GM18499 (cell line): ENCODE results near the gene PANK1.

Source experiments
- ATAC-seq: cut with Tn5 transposase; IDR thresholded peaks from one replicate; pipeline ENCODE4 v1.9.1; 2021; ENCODE audit warnings: moderate number of reproducible peaks; ENCODE audit not compliant: insufficient read depth, unreplicated experiment

Gene PANK1

DNA sequence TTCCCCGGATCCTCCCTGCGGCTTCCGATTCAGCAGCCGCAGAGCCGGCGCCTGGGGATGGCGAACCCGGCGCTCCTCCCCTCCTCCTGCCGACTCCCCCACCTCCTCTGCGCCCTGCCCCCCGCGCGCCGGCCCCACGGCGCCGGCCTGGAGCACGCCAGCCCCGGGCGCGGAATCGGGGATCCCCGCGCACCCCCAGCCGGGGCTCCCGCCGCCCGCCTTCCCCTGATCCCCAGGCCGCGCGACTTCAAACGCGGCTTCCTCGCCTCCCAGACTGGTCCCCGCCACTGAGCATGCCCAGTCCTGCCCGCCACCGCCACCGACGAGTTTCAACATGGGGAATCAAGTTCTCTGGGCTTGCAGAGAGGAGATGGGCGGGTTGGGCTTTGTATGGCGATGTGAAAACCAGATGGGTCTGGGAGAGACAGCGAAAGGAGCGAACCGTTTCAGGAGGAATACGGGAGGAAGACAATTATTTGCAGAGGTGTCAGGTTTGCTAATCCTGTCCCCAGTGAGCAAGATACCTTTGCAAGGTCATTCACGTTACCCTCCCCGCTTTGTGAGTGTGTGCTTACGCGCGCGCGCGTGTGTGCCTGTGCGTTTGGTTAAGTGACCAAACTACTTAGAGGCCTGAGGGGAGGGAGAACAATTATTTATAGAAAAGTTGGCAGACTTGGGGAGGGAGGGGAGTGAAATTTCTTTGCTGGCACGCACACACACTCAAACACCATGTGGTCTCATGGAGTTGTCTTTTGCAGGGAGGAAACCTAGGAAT, at the start of gene PANK1:
PANK1 (minus strand) TSS at position 276 of the 775 bp plus-strand sequence. CDS start 351 bp downstream, outside the sequence.
- peak; percentile 7 for ATAC-seq

GRCh38 chr10:89693176-89693575, 48.1 kb upstream of the PANK1 start:
- no peak for ATAC-seq

GRCh38 chr10:89692416-89692815, 47.4 kb upstream of the PANK1 start:
- ATAC-seq: no peak

- ATAC-seq: no peak
These were observed 45.0 kb upstream of the PANK1 start for GRCh38 chr10:89690027-89690426.

DNA sequence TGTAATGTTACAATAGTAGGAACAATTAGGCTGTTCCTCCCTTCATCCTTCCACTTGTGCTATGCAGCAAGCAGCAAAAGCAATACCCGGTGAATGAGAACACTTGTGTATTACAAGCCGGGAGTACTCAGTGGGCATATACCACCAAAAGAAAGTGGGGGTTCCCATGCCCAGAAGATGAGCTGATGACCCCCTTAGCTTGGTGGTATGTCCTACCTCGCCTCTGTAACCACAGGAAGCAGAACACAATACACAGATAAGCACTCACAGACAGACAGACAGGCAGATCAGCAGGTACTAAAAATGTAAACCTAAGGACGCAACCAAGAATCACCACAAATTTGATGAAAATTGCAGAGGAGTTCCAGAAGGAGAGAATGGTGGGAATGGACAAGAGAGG, 40.9 kb upstream of the PANK1 start:
- no peak for ATAC-seq

GRCh38 chr10:89684604-89685003, 39.6 kb upstream of the PANK1 start:
- ATAC-seq: no peak

GRCh38 chr10:89683883-89684282, 38.8 kb upstream of the PANK1 start:
- no peak for ATAC-seq

- ATAC-seq: no peak
These were observed 34.9 kb upstream of the PANK1 start for GRCh38 chr10:89679986-89680385.

DNA sequence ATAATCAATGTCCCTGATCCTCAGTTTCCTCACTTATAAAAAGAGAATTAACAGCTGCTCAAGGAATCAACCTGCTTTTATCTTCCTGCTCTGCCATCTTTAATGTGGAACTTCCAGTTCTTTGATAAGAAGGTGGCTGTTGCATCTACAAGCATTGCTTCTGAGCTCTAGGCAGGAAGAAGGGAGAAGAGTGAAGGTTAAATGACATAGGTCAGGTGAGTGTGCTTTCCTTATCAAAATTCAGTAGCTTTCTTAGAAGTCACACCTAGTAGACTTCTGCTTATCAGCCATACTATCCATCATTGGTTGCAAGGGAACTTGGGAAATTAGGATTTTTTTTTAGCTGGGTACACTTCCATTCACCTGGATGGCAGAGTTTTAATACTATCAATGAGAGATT, 32.3 kb upstream of the PANK1 start:
- ATAC-seq: no peak

- no peak for ATAC-seq
These were observed 25.9 kb upstream of the PANK1 start for GRCh38 chr10:89670926-89671325.

DNA sequence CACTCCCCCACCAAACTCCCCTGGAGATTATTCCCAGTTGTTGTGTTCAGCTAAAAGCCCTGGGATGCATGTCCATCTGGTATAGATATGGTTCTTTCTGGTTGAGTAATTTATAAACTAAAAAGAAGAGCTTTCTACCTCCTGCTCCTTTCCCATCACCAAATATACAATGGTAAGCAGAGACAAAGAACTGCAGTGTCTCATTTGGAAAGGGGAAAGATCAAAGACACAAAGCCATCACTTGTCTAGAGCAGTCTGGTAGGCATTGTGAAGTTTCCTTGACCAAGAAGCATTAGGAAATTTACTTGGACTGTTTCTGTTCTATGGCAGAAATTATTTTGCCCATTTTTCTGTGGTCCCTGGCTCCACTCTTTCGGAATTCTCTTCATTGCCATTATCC, 24.9 kb upstream of the PANK1 start:
- no peak for ATAC-seq

- ATAC-seq: no peak
These were observed 23.5 kb upstream of the PANK1 start for GRCh38 chr10:89668386-89669071.

DNA sequence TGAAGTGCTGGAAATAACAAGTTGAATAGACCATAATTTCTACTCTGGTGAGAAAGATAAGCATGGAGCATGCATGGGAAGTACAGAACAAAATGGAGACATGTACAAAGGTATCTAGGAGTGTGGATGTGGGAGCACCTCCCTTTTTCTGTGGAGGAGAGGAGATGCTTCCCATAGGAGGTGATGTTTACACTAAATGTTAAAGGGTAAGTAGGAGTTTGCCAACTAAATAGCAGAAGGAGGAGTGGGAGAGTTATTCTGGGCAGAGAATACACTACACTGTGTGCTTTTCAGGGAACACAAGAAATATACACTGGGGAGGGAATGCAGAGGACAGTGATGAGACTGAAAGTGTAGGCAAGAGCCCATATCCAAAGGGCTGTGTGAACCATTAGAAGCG, 21.1 kb upstream of the PANK1 start:
- no peak for ATAC-seq

DNA sequence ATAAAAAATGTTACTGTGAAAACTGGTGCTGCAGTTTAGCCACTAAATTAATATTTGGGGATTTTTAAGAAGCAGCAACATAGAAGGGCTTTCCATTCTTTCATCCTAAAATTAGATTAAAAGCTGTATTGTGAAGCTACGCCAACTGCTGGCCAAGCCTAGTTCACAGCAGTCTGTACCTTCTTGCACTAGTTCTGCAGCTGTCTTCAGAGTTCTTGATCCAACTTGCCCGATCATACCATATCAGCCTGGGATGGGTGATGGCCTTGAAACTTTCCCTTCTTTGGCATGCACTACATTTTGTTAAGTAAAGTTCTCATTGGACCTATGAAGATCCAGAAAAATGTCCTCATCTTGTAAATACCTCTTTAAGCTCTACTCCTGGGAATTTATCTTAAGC, 20.3 kb upstream of the PANK1 start:
- no peak for ATAC-seq

DNA sequence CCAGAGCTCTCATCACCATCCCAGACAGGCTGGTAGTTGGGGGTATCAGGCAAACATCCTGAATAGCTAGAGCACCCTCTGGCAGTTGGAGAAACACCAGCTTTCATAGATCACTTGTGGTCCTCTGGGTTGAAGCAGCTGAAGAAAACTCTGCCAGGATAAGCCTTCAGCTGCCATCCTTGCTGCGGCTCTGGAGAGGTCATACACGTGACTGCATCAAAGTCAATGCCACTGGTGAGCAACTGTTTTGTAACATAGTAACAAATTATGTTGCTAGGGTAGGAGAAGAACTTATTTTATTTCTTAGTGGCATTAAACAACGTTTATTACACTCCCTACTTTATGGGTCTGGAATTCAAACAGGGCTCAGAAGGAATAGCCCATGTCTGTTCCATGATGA, 19.2 kb upstream of the PANK1 start:
- ATAC-seq: no peak

DNA sequence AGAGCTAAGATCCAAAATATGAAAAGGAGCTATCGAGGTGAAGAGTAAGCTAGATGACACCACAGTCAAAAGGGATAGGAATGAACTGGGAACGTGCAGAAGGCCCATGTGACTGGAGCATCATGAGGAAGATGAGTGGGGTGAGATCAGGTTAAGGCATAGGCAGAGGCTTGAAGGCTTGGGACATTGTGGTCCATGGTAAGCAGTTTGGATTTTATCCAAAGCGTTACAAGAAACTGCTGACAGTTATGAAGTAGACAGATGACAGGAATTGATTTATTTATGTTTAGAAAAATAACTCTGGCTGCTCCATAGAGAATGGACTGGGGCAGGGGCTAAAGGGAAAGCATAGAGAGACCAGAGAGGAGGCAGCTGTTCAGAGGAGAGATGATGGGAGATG, 18.1 kb upstream of the PANK1 start:
- ATAC-seq: no peak

GRCh38 chr10:89662596-89662995, 17.6 kb upstream of the PANK1 start:
- no peak for ATAC-seq

GRCh38 chr10:89659143-89660131, 14.4 kb upstream of the PANK1 start:
- no peak for ATAC-seq

DNA sequence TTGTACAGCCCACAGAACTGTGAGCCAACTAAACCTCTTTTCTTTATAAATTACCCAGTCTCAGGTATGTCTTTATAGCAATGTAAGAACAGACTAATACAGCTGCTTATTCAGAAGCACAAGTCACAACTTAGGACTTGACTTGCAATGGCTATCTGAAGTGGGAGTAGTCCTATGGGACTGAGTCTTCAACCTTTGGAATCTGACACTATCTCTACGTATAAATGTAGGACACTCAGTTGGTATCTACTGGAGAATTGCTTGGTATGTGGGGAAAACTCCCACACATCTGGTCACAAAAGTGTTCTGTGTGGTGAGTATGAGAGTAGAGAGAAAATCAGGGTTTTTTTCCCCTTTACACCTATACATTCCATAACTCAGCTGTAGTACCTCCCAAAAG, 12.3 kb upstream of the PANK1 start:
- ATAC-seq: no peak

GRCh38 chr10:89655722-89656121, 10.7 kb upstream of the PANK1 start:
- no peak for ATAC-seq

GRCh38 chr10:89653410-89653869, 8.4 kb upstream of the PANK1 start:
- peak; percentile 42 for ATAC-seq
